Neural progenitor cell (in vitro differentiated cells): ENCODE data around the gene SERGEF. TPM values are rescaled to one million over a fixed set of nuclear protein-coding genes. Genes with fewer than 3 reads are reported as not detected.

ENCODE experiments used
- DNase-seq: peaks from one replicate; pipeline ENCODE4 v3.0.0-alpha.2; 2016; ENCODE audit warnings: low spot score
- H2AFZ ChIP-seq: fragments of 200-600 bp; sonication (generic); replicated peaks from 2 replicates; pipeline ENCODE4 v1.6.1; 2016; ENCODE audit warnings: antibody characterized with exemption
- H3F3A ChIP-seq: fragments of 200-600 bp; sonication (generic); 2 replicates; pipeline ENCODE4 v1.6.1; 2016; ENCODE audit warnings: antibody characterized with exemption, low read depth
- H3K27ac ChIP-seq: fragments of 200-600 bp; sonication (generic); 2 replicates; pipeline ENCODE4 v1.5.1; 2016; ENCODE audit warnings: mild to moderate bottlenecking
- H3K27me3 ChIP-seq: fragments of 200-600 bp; sonication (generic); 2 replicates; pipeline ENCODE4 v1.6.1; 2016; ENCODE audit warnings: mild to moderate bottlenecking, moderate library complexity
- H3K36me3 ChIP-seq: fragments of 200-600 bp; sonication (generic); 2 replicates; pipeline ENCODE4 v1.5.1; 2016
- H3K4me1 ChIP-seq: fragments of 200-600 bp; sonication (generic); 2 replicates; pipeline ENCODE4 v1.6.1; 2016; ENCODE audit warnings: mixed run types
- H3K4me2 ChIP-seq: fragments of 200-600 bp; sonication (generic); 2 replicates; pipeline ENCODE4 v1.6.1; 2016
- H3K4me3 ChIP-seq: fragments of 200-600 bp; sonication (generic); 2 replicates; pipeline ENCODE4 v1.5.1; 2016
- H3K79me2 ChIP-seq: fragments of 200-600 bp; sonication (generic); 2 replicates; pipeline ENCODE4 v1.6.1; 2016; ENCODE audit warnings: low read depth
- H3K9ac ChIP-seq: fragments of 200-600 bp; sonication (generic); 2 replicates; pipeline ENCODE4 v1.6.1; 2016
- H3K9me3 ChIP-seq: fragments of 200-600 bp; sonication (generic); 2 replicates; pipeline ENCODE4 v1.5.1; 2016; ENCODE audit warnings: low read depth
- H4K20me1 ChIP-seq: fragments of 200-600 bp; sonication (generic); 2 replicates; pipeline ENCODE4 v1.6.1; 2016; ENCODE audit warnings: low read depth
- H3K27ac Mint-ChIP-seq: 3 replicates; pipeline ENCODE4 v1.8.0; 2021; ENCODE audit warnings: mixed read lengths
- H3K27me3 Mint-ChIP-seq: 2 replicates; pipeline ENCODE4 v1.8.0; 2022; ENCODE audit warnings: low read depth, mild to moderate bottlenecking, inconsistent platforms, moderate library complexity, mixed read lengths; ENCODE audit not compliant: insufficient read depth
- H3K36me3 Mint-ChIP-seq: 3 replicates; pipeline ENCODE4 v1.8.0; 2021; ENCODE audit warnings: mixed read lengths
- H3K4me1 Mint-ChIP-seq: 3 replicates; pipeline ENCODE4 v1.8.0; 2021; ENCODE audit warnings: mixed read lengths
- H3K4me3 Mint-ChIP-seq: 3 replicates; pipeline ENCODE4 v1.8.0; 2021; ENCODE audit warnings: mild to moderate bottlenecking, moderate library complexity, mixed read lengths
- H3K9me3 Mint-ChIP-seq: 3 replicates; pipeline ENCODE4 v1.8.0; 2020; ENCODE audit warnings: mixed read lengths
- EZH2 ChIP-seq: fragments of 200-600 bp; sonication (generic); IDR thresholded peaks from 2 replicates; pipeline ENCODE4 v1.6.1; 2017; ENCODE audit warnings: antibody characterized with exemption, mild to moderate bottlenecking, moderate library complexity
- EZH2phosphoT487 ChIP-seq: fragments of 200-600 bp; sonication (generic); IDR thresholded peaks from 2 replicates; pipeline ENCODE4 v1.6.1; 2017; ENCODE audit warnings: antibody characterized with exemption
- total RNA-seq: library from RNA; depleted of rRNA; stranded (reverse); fragments of >200 nt; gene quantifications from 2 replicates; pipeline ENCODE4 v1.2.3, GENCODE V29; 2015; ENCODE audit warnings: low replicate concordance
- TF ChIP-seq, protein P1 (sequence below): fragments of 200-600 bp; sonication (generic); IDR thresholded peaks from 2 replicates; pipeline ENCODE4 v1.5.1; 2017; ENCODE audit warnings: antibody characterized with exemption, mild to moderate bottlenecking

SERGEF gene
- total RNA-seq, 1 donor from 2014 or later = 35.1 TPM

- Histone ChIP-seq H3K36me3 (no peaks in the 10 kb centered on the region), H3K4me1 (peaks cover 33% of the 10 kb centered on the region), H3K4me3 (no peak overlapping the region), H2AFZ (no peak overlapping the region), H3K9me3 (no peaks in the 10 kb centered on the region), H3K79me2 (no peaks in the 10 kb centered on the region), H4K20me1 (peaks cover 8% of the 10 kb centered on the region), H3K27me3 (no peaks in the 10 kb centered on the region), H3F3A (peaks cover 26% of the 10 kb centered on the region), H3K9ac (no peak overlapping the region), H3K4me2 (no peak overlapping the region), H3K27ac (no peak overlapping the region)
- H3K27ac Mint-ChIP-seq = no peak overlapping the region
- no peaks in the 10 kb centered on the region for H3K9me3 Mint-ChIP-seq
- TF ChIP-seq EZH2phosphoT487 (no peak), EZH2 (no peak)
- TF ChIP-seq, protein P1, sequence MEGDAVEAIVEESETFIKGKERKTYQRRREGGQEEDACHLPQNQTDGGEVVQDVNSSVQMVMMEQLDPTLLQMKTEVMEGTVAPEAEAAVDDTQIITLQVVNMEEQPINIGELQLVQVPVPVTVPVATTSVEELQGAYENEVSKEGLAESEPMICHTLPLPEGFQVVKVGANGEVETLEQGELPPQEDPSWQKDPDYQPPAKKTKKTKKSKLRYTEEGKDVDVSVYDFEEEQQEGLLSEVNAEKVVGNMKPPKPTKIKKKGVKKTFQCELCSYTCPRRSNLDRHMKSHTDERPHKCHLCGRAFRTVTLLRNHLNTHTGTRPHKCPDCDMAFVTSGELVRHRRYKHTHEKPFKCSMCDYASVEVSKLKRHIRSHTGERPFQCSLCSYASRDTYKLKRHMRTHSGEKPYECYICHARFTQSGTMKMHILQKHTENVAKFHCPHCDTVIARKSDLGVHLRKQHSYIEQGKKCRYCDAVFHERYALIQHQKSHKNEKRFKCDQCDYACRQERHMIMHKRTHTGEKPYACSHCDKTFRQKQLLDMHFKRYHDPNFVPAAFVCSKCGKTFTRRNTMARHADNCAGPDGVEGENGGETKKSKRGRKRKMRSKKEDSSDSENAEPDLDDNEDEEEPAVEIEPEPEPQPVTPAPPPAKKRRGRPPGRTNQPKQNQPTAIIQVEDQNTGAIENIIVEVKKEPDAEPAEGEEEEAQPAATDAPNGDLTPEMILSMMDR = no peak
- peaks cover 47% of the 10 kb centered on the region for H3K4me1 Mint-ChIP-seq
- DNase-seq = no peak
- H3K27me3 Mint-ChIP-seq = peaks cover 21% of the 10 kb centered on the region
- H3K4me3 Mint-ChIP-seq = no peak overlapping the region
- peaks cover 14% of the 10 kb centered on the region for H3K36me3 Mint-ChIP-seq
These were observed 244.3 kb downstream of the SERGEF start for GRCh38 chr11:17768547-17768946.

GRCh38 chr11:17767914-17768313, 244.9 kb downstream of the SERGEF start:
- peaks cover 8% of the 10 kb centered on the region for H4K20me1 ChIP-seq
- H3K9me3 ChIP-seq = no peaks in the 10 kb centered on the region
- no peak for DNase-seq
- Mint-ChIP-seq H3K4me3 (no peak overlapping the region), H3K9me3 (no peaks in the 10 kb centered on the region), H3K27ac (peak overlapping the region; percentile 58), H3K36me3 (peaks cover 13% of the 10 kb centered on the region), H3K4me1 (peaks cover 47% of the 10 kb centered on the region), H3K27me3 (peaks cover 20% of the 10 kb centered on the region)
- H3K4me2 ChIP-seq = no peak overlapping the region
- H3K4me1 ChIP-seq = peaks cover 33% of the 10 kb centered on the region
- H3K27ac ChIP-seq = no peak overlapping the region
- no peak overlapping the region for H2AFZ ChIP-seq
- no peaks in the 10 kb centered on the region for H3K79me2 ChIP-seq
- no peak overlapping the region for H3K9ac ChIP-seq
- H3F3A ChIP-seq = peaks cover 26% of the 10 kb centered on the region
- TF ChIP-seq EZH2 (no peak), EZH2phosphoT487 (no peak)
- TF ChIP-seq, protein P1 = no peak
- H3K4me3 ChIP-seq = no peak overlapping the region
- no peaks in the 10 kb centered on the region for H3K36me3 ChIP-seq
- H3K27me3 ChIP-seq = no peaks in the 10 kb centered on the region

GRCh38 chr11:17767301-17767885, 245.5 kb downstream of the SERGEF start:
- H3K9me3 Mint-ChIP-seq = no peaks in the 10 kb centered on the region
- DNase-seq = no peak

More at GRCh38 chr11:17767301-17767885, 245.5 kb downstream of the SERGEF start:
- H3K9ac ChIP-seq = no peak overlapping the region
- H3K9me3 ChIP-seq = no peaks in the 10 kb centered on the region
- peaks cover 51% of the 10 kb centered on the region for H3K4me1 Mint-ChIP-seq
- H3K27me3 ChIP-seq = no peaks in the 10 kb centered on the region
- H3K4me3 ChIP-seq = no peak overlapping the region
- H3K4me2 ChIP-seq = no peak overlapping the region
- H3K36me3 Mint-ChIP-seq = peaks cover 9% of the 10 kb centered on the region
- H3K27ac Mint-ChIP-seq = no peak overlapping the region
- peaks cover 33% of the 10 kb centered on the region for H3K4me1 ChIP-seq
- H3K27ac ChIP-seq = no peak overlapping the region
- H3K79me2 ChIP-seq = no peaks in the 10 kb centered on the region
- peaks cover 20% of the 10 kb centered on the region for H3K27me3 Mint-ChIP-seq
- peaks cover 26% of the 10 kb centered on the region for H3F3A ChIP-seq
- TF ChIP-seq, protein P1 = no peak
- TF ChIP-seq EZH2phosphoT487 = no peak
- TF ChIP-seq EZH2 = no peak
- no peak overlapping the region for H2AFZ ChIP-seq
- H3K36me3 ChIP-seq = no peaks in the 10 kb centered on the region
- H4K20me1 ChIP-seq = peaks cover 8% of the 10 kb centered on the region
- H3K4me3 Mint-ChIP-seq = no peak overlapping the region
